C1 segment of cervical spinal cord (tissue), 14 donors: ENCODE measurements around the gene HNRNPLL.
"Not testable (repeated sequence)": the region's sequence is repeated elsewhere in the genome, so short reads cannot be mapped to it uniquely, and the experiment has no call there.

ENCODE experiments used
- DNase-seq, 14 donors: peaks; one replicate each; lab custom pipeline; 2025; lab: John Stamatoyannopoulos, UW

HNRNPLL gene

GRCh38 chr2:38553554-38553953, 49.2 kb downstream of the HNRNPLL start:
- no peak for DNase-seq

DNA sequence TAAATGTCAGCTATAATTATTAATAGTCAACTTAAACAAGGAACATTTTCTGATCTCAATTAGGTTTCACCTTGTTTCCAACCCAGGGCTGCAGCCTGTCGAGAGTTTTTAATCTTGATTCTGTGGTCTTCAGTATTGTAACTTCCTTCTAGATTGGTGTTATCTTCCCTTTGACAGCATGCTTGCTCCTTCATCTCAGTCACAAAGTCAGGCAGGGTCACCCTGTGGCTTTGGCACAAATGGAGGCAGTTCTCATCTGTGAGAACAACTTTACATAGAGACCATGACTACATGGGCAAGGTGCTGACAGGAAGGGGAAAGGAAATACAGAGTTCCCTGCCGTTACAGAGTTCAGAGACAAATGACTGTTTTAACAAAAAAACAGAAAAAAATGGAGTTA, 50.5 kb downstream of the HNRNPLL start:
- DNase-seq = no peak

DNA sequence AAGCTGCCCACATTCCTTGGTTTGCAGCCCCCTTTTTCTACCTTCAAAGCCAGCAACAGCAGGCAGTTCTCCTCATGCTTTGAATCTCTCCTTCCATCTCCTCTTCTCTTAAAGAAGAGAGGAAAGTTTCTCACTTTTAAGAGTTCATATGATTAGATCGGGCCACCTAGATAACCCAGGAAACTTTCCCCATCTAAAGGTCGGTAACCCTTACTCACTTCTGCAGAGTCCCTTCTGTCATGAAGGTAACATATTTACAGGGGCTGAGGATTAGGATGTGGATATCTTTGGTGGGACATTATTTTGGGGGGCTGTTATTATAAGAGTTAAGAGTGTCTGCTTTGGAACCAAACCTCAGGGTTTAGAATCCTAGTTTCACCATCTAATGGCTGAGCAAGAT, 51.0 kb downstream of the HNRNPLL start:
- DNase-seq = no peak

GRCh38 chr2:38551171-38551570, 51.6 kb downstream of the HNRNPLL start:
- no peak for DNase-seq

- DNase-seq = no peak
These were observed 52.9 kb downstream of the HNRNPLL start for GRCh38 chr2:38549851-38550250.

DNA sequence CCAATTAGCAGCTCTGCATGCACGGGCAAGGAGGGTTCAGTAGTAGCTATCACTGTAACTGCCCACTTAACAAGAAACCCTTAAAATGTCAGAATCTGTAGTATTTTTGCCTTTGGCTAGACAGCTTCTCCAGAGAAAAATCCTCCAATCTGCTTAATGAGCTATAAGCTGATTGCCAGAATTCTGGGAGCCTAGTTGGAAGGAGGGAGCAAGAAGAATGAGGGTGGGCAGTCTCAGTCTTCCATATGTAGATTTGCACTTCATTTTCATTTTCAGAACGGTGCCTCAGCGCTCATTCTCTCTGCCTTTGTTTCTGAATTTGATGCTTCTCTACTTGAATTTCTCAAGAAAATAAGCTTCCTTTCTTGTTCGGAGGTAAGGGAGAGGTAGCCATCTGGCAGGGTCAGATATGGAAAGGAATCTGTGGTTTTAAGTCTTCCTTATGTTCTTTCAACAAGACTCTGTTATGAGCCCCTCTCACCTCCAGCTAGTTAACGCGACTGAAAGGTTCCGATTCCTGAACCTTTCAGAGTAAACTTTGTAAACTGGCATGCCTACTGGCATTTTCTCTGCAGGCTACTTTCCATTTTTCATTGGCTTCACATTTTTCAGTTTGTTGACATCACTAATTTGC, 53.5 kb downstream of the HNRNPLL start:
- no peak for DNase-seq

- DNase-seq = no peak
These were observed 54.9 kb downstream of the HNRNPLL start for GRCh38 chr2:38547791-38548190.

GRCh38 chr2:38546585-38546984, 56.1 kb downstream of the HNRNPLL start:
- no peak for DNase-seq

GRCh38 chr2:38546064-38546463, 56.7 kb downstream of the HNRNPLL start:
- DNase-seq = no peak

DNA sequence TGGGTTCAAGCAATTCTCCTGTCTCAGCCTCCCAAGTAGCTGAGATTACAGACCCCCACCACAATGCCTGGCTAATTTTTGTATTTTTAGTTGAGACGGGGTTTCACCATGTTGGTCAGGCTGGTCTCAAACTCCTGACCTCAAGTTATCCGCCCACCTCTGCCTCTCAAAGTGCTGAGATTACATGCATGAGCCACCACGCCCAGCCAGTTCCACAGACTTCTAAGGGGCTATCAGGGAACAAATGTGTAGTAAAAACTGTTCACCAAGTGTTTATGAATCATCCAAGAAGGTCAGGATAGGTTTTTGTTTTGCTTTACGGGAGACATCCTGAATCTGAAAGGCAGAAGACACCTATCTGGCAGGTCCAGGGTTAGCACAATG, 60.5 kb downstream of the HNRNPLL start:
- not testable (repeated sequence) for DNase-seq

GRCh38 chr2:38540580-38541286, 62.0 kb downstream of the HNRNPLL start:
- DNase-seq = peak in 2 of 14 donors; percentile 12 to 22

GRCh38 chr2:38539086-38539485, 63.6 kb downstream of the HNRNPLL start:
- DNase-seq = no peak

DNA sequence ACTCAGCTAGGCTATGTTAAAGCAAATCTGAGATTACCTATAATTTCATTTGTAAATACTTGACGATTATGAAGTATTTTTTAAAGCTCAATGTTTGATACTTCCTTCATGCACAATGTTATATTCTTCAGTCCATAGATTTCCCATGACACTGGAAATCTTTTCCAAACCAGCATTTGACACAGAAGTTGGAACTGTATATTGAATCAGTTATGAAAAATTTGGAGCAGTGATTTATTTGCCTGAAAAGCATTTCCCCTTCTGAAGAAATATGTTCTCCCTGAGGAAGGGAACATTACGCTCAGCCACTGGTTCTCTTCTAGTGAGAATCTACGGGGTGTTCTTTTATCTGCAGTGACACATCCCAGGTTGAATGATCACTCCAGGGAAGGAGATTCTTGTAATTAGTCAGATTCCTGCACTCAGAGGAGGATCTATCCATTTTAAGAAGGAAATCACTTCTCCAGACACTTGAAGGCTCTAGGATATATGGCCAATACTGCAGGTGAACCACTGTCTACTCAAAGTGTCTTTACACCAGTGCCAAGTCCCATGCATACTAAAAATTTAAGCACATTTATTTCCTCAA, 64.7 kb downstream of the HNRNPLL start:
- no peak for DNase-seq

DNA sequence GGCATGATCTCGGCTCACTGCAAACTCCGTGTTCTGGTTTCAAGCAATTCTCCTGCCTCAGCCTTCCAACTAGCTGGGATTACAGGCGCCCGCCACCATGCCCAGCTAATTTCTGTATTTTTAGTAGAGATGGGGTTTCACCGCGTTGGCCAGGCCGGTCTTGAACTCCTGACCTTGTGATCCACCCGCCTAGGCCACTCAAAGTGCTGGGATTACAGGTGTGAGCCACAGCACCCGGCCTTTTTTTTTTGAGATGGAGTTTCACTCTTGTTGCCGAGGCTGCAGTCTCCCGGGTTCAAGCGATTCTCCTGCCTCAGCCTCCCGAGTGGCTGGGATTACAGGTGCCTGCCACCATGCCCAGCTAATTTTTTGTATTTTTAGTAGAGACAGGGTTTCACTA, 65.4 kb downstream of the HNRNPLL start:
- not testable (repeated sequence) for DNase-seq

DNA sequence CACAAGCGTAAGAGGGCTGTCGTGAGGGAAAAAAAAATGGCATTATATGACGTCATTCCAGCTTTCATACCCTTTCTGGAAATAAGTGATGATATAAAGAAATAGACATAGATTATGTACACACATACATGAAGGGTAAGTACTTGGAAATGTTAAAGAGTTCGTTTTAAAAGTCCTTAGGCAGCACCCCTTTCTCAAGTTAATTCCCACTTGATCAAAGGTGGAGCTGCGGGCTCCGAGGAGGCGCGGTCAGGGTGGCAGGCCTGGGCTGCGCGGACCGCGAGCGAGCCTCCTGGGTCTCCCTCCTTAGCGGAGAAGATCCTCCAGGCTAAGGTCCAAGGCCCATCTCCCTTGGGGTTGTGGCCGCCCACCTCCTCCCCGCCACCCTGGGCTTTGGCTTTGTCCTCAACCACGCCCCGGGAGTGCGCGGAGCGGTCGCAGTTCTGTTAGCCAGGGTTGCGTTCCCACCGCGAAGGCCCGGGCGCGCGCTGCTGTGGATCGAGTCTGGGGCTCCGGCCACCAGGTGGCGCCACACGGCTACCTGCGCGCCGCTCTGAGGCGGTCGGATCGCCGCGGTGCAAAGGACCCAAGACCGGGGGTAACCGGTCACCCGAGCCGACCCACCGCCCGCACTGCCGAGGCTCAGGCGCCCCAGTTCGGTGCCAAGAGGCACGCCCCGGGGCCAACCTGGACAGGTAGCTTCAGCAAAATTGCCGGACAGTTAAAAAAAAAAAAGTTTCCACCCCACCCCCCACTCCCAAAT, 66.8 kb downstream of the HNRNPLL start:
- peak in 11 of 14 donors; percentile 3 to 68 (median 27) for DNase-seq

DNA sequence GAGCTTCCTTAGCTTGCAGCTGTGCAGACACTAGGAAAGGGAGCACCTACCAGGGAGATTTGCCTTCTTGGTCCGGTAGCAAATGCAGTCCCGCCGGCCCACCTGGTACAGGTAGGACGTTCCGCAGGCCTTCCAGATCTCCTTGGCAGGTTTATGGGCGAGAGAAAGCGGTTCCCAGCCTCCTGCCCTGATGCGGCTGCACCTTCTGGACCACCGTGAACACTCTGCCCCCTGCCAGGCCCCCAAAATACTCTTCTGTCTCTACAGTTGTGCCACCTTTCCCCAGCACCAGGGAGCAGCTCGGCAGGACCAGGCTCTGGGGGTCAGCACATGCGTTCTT, 67.4 kb downstream of the HNRNPLL start:
- DNase-seq = no peak

- DNase-seq = no peak
These were observed 67.9 kb downstream of the HNRNPLL start for GRCh38 chr2:38534746-38535403.

DNA sequence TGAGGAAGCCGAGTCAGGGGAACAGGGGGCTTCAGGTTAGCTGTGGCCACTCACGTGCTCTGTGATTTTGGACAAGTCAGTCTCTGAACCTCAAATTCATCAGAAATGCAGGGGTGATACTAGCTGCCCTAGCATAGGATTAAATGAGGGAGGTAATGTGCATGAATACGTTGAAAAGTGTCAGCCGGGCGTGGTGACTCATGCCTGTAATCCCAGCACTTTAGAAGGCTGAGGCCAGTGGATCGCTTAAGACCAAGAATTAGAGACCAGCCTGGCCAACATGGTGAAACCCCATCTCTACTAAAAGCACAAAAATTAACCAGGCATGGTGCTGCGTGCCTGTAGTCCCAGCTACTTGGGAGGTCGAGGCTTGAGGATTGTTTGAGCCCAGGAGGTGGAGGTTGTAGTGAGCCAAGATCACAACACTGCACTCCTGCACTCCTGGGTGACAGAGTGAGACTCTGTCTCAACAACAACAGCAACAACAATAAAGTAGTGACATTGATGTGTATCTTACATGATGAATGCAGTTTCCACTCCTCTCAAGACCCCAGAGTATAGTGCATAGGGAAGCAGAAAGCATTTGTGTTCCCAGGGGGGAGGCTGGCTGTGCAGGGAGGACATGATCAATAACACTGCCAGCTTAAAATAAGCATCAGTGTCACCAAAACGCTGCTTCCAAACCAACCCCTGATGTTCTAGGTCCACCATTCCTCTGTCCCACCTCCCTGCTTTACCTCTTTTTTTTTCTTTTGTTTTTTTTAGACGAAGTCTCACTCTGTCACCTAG, 68.8 kb downstream of the HNRNPLL start:
- DNase-seq = no peak

DNA sequence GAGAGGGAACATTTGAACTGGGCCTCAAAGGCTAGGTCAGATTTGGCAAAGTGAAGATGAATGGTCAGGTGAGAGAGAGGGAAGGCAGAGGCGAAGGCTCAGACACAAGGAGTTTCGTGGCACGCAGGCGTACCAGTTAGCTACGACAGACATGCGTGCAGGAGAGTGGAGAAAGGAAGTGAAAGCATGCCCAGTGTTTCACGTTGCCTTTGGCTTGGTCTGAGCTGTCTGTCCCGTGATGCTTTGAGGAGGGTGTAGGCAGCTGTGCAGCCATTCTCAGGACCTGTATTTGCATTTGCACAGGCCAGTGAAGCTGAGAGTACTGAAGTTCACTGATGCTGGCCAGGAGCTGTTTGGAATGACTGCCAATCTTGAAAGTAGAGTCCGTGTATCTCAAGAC, 69.5 kb downstream of the HNRNPLL start:
- DNase-seq = peak in 3 of 14 donors; percentile 4 to 8 (median 6)

DNA sequence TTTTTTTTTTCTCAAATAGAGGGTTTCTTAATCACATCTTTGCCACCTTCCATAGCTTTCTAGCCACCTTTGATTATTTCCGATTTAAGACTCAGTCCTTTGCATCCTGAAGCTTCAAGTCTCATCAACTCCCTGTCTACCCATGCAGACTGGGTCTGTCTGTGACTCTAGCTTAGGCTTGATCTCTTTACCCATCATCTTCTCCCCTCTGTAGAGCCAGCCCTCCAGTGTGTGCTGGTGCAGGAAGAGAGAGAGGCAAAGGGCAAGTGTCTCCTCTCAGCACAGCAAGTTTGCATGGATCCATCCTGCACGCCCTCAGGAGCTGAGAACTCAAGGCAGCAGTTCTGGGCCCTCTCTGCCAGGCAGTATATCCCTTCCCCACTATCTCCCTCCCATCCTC, 70.4 kb downstream of the HNRNPLL start:
- no peak for DNase-seq

GRCh38 chr2:38529208-38529607, 73.5 kb downstream of the HNRNPLL start:
- no peak for DNase-seq
